NB4 (cell line): ENCODE data around the gene CMIP.

Source experiments
- DNase-seq: peaks from one replicate; pipeline ENCODE4 v3.0.0; 2010; ENCODE audit warnings: low read depth
- H3K4me3 ChIP-seq: one replicate; pipeline ENCODE4 v1.5.1; 2011; ENCODE audit warnings: mild to moderate bottlenecking, low read depth, low read length, moderate library complexity
- MYC ChIP-seq: IDR thresholded peaks from 2 replicates; pipeline ENCODE4 v1.6.1; 2011; ENCODE audit warnings: low read depth, low read length
- POLR2A ChIP-seq: IDR thresholded peaks from 2 replicates; pipeline ENCODE4 v1.6.1; 2011; ENCODE audit warnings: mild to moderate bottlenecking; ENCODE audit not compliant: insufficient read length; ENCODE audit errors: extremely low read depth
- TF ChIP-seq, protein P1 (sequence below): IDR thresholded peaks from 2 replicates; pipeline ENCODE4 v1.6.1; 2011; ENCODE audit warnings: low read depth, low read length
- TF ChIP-seq, protein P2 (sequence below): IDR thresholded peaks from one replicate; pipeline ENCODE4 v1.5.1; 2012; ENCODE audit warnings: low read depth, low read length

The CMIP gene

DNA sequence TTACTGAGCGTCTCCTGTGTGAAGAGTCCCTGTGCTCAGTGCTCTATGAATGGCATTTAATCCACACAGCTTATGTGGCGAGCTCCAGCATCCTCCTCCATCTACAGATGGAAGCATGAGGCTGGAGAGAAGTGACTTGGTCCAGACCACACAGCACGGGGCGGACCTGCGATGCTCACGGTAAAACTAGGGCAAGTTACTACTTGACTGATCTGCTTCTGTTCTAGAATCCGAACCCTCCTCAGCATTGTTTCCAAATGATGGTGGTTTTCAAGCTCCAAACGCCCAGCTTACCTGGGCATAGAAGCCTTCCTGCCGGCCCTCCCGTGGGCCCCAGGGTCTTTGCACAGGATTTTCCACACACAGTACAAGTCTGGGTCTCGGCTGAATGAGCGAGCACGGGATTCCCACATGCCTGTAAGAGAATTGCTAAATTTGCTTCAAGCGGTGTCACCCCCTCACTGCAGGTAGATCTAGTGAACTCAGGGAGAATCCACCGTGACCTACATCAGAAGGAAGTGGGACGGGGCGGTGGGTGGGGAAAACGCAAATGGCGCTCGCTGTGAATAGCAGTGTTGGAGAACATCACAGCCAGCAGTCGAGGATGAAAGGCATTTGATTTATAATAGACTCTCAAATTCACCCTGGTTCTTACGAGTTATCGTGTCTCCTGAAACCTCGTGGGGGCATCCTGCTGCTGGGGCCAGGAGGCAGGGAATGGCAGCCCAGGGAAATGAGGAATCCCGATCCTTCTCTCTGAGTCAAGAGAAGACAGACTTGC lies 101.1 kb downstream of the CMIP start:
- H3K4me3 ChIP-seq: no peak overlapping the region
- DNase-seq: no peak
- TF ChIP-seq MYC (no peak), POLR2A (no peak)
- TF ChIP-seq, protein P1, sequence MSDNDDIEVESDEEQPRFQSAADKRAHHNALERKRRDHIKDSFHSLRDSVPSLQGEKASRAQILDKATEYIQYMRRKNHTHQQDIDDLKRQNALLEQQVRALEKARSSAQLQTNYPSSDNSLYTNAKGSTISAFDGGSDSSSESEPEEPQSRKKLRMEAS: no peak
- TF ChIP-seq, protein P2, sequence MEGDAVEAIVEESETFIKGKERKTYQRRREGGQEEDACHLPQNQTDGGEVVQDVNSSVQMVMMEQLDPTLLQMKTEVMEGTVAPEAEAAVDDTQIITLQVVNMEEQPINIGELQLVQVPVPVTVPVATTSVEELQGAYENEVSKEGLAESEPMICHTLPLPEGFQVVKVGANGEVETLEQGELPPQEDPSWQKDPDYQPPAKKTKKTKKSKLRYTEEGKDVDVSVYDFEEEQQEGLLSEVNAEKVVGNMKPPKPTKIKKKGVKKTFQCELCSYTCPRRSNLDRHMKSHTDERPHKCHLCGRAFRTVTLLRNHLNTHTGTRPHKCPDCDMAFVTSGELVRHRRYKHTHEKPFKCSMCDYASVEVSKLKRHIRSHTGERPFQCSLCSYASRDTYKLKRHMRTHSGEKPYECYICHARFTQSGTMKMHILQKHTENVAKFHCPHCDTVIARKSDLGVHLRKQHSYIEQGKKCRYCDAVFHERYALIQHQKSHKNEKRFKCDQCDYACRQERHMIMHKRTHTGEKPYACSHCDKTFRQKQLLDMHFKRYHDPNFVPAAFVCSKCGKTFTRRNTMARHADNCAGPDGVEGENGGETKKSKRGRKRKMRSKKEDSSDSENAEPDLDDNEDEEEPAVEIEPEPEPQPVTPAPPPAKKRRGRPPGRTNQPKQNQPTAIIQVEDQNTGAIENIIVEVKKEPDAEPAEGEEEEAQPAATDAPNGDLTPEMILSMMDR: no peak

DNA sequence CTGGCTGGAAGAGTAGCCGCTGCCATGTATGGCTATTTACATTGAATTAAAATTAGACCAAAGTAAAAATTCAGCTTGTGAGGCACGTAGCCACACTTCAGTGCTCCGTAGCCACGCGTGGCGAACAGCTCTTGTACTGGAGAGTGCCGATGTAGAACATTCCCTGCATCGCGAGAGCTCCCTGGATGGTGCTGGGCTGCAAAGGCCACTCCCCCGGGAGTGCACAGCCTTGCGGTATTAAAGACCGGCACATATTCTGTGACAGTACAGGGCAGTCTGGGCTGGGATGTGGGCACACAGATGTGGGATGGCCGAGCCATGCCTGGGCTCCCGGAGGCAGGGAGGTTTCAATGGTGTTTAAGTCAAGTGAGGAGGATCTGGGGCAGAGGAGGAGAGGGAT lies 102.2 kb downstream of the CMIP start:
- TF ChIP-seq MYC (no peak), POLR2A (no peak)
- TF ChIP-seq, protein P1: no peak
- TF ChIP-seq, protein P2: no peak

DNA sequence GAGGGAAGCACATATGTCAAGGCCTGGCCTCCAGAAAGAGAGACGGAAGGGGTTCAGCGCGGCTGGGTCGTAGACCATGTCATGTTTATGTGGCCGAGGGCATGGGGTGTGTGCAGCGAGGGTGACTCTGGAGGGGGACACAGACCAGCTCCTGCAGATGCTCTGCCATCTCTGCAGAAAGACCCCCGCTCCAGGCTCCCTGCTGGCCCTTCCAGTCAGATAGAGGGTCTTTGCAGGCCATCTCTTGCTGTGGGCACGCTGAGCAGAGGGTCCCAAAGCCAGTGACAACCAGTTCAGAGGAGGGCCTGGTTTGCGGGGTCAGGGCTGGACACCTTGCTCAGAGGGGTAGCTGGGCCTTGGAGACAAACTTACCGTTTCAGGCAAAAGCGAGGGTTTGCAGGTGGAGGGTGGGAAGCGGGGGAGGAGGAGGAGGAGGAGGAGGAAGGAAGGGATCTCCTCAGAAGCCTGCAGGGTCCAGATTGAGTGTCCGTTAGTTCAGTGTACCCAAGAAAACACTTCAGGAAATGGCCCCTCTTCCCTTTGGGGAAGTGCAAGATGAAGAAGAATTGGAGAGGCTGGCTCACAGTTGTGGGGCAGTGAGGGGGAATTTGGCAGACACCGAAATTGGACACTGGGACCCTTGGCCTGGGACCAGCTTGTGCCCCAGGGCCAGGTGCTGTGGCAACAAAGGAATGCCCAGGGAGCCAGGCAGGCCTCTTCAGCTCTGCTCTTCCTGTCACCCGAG lies 102.8 kb downstream of the CMIP start:
- H3K4me3 ChIP-seq: no peak overlapping the region
- DNase-seq: peak; percentile 60
- no peak for TF ChIP-seq MYC
- TF ChIP-seq, protein P1: no peak

More for the DNA sequence above, 102.2 kb downstream of the CMIP start:
- H3K4me3 ChIP-seq: no peak overlapping the region
- no peak for DNase-seq

DNA sequence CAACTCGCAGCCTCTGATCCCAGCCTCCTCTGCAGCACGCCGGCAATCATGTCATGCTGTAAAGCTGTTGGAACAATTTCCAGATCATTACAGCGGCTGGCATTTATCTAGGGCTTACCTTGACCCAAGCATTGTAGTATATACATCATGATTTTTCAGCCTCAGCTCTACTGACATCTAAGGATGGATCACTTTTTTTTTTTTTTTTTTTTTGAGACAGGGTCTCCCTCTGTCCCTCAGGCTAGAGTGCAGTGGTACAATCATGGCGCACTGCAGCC lies 103.3 kb downstream of the CMIP start:
- no peak for DNase-seq
- H3K4me3 ChIP-seq: no peak overlapping the region
- no peak for TF ChIP-seq MYC
- no peak for TF ChIP-seq POLR2A
- TF ChIP-seq, protein P1: no peak
- TF ChIP-seq, protein P2: no peak

DNA sequence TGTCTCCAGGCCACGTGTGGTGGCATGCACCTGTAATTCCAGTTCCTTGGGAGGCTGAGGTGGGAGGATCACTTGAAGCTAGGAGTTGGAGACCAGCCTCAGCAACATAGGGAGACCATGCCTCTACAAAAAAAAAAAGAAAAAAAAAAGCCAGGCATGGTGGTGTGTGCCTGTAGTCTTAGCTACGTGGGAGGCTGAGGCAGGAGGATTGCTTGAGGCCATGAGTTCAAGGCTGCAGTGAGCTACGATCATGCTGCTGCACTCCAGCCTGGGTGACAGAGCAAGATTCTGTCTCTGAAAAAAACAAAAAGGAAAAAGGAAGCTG lies 103.9 kb downstream of the CMIP start:
- TF ChIP-seq, protein P1: no peak
- no peak for TF ChIP-seq POLR2A
- DNase-seq: no peak
- H3K4me3 ChIP-seq: no peak overlapping the region

DNA sequence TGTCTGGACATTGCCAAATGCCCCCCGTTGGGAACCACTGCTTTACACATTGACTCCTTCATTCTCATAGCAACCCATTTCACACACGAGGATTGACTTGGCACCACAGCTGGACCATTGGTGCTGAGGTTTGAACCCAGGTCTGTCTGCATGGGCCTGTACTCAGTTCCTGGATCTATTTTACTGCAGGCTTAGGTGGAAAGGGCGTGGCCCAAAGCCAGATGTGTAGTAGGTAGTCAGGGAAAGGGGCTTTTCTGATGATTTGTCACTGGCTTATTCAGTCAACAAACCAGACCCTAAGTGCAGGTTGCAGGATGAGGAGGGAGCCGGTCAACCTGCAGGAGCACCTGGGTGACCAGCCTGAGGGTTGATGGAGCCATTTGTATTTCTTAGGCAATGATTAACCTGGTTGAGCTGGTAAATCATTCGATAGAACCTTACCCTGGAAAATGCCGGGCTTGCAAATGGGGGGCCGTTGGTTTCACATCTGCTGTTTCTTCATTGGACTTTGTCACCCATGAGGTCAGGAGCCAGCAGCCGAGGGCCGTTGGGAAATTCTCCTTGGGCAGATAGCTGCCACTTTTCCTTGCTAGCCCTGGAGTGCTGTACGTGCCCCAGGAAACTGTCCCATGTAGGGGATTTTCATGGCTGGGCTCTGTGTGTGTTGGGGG lies 104.4 kb downstream of the CMIP start:
- peak; percentile 74 for DNase-seq

More for the DNA sequence above, 104.4 kb downstream of the CMIP start:
- TF ChIP-seq, protein P1: 0 out of 2 replicates have a peak, but pooled peaks have one; percentile 10
- TF ChIP-seq MYC: no peak
- TF ChIP-seq, protein P2: no peak
- TF ChIP-seq POLR2A: no peak
- no peak overlapping the region for H3K4me3 ChIP-seq
